ENCODE results near the gene EXOG.

The EXOG gene

DNA sequence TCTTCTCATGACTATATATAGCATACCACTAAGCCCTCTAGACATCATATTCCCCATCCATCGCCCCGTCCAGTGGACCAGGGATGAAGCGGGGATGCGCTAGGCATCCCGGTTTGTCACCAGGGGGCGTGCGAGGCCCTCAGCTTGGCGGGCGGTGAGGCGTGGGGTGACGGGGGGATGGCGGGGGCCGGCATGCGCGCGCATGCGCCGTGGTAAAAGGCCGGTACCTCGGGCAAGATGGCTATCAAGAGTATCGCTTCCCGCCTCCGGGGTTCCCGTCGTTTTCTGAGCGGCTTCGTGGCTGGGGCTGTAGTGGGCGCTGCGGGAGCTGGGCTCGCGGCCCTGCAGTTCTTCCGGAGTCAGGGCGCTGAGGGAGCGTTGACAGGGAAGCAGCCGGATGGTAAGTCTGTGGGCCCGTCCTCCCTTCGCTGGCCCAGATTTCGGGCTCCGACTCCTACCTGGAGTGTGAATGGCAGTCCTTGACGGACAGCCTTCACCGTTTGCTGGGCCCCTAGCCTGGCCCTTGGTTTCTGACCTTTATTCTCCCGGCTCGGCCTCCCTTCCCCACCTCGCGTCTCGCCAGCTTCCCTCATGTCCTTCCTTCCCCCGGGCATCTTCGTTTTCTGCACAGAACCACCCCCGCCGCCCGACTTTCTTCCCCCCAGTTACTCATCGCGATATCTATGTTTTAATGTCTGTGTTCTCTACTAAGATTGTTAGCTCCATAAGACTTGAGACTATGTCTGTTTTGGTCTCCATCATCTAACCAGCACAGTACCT lies at the start of gene EXOG:
Gene EXOG, plus strand, starts transcription at position 210 of the 780 bp plus-strand sequence. Its CDS starts 28 bp downstream, at position 238.
- peak; percentile 88 to 90 for DNase-seq (ENCODE audit: low read depth in 2 of 2)

GRCh38 chr3:38446812-38447211 lies 49.3 kb upstream of the EXOG start:
- DNase-seq (ENCODE audit: low read depth in 2 of 2) = no peak

GRCh38 chr3:38450853-38451252 lies 45.3 kb upstream of the EXOG start:
- DNase-seq (ENCODE audit: low read depth in 2 of 2) = no peak

DNA sequence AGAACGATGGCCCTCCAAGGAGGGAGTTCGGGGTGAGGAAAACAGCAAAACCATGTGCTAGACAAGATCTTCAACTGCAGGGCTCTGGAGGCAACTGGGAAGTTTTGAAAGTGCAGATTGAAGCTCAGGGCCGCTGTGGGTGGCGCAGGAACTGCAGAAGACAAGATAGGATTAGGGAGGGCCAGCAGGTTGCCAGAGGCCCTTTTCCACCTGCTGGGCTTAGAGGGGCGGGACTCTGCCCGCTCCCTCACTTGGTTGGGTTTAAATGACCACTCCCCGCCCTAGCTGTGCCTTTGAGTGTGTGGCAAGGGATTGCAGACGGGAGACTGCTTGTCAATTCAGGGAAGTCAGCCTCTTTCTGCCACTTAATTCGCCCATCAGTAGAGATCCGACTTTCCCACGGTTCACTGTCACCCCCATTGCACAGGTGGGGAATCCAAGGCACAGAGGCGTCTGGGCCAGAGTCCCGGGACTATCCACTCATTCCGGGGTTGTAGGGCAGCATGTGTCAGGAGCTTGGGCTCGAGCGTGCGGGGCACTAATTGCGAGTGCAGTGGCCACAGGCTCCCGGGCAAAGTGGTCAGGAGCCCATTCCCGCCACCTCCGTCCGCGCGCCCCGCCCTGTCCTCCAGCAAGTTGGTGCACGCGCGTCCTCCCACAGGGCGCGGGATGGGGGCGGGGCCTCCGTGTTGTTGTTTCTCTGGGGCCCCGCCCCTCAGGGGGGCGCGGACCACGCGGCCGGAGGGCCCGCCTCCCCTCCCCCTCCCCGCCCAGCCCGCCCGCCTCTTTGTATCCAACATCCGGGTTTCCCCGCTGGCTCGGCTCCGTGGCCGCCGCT lies 42.8 kb upstream of the EXOG start, which contains the start of gene ACVR2B:
Gene ACVR2B, plus strand, starts transcription at position 816 of the 838 bp plus-strand sequence. CDS start 433 bp downstream, outside the sequence.
- DNase-seq (ENCODE audit: low read depth in 2 of 2) = peak; percentile 31 to 43

- no peak for DNase-seq (ENCODE audit: low read depth in 2 of 2)
Observed at GRCh38 chr3:38453913-38454177, 42.3 kb upstream of the EXOG start.

GRCh38 chr3:38454178-38454883 lies 41.8 kb upstream of the EXOG start:
- DNase-seq (ENCODE audit: low read depth in 2 of 2) = no peak

GRCh38 chr3:38454884-38455638 lies 41.1 kb upstream of the EXOG start:
- DNase-seq (ENCODE audit: low read depth in 2 of 2) = no peak

GRCh38 chr3:38455639-38456430 lies 40.3 kb upstream of the EXOG start:
- no peak for DNase-seq (ENCODE audit: low read depth in 2 of 2)

DNA sequence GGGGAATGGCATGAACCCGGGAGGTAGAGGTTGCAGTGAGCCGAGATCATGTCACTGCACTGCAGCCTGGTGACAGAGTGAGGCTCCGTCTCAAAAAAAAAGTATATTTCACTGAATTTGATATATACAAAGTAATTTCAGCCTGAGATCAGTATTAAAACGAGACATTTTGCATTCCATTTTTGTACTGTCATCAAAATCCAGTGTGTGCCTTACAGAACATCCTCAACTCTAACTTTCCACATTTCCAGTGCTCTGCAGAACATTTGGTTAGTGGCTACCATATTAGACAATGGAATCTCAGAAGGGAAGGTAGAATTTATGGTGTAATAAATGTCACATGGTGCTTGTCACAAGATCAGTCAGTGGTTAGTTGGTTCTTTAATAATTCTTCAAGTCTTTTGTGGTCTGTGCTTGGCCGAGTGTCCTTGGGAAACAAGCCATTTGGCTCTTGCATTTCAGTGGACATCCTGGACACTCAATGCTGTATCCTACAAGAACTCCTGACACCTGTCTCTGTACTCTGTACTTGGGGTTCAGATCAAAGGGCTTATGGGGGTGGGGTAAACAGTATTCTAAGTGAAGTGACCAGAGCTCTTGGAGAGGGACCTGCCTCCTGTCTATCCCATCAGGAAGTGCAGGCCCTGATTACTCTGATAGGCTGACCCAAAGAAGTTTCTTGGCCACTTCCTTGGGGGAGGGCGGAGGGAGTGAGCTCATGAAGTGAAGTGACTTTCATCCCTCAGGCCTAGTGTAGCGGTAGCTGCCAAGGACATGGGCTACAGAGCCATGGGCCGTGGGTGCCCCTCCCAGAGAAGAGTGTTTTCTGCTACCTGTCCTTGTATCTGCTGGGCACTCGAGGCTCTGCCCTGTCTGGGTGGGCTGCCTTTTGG lies 38.8 kb upstream of the EXOG start:
- no peak for DNase-seq (ENCODE audit: low read depth in 2 of 2)

DNA sequence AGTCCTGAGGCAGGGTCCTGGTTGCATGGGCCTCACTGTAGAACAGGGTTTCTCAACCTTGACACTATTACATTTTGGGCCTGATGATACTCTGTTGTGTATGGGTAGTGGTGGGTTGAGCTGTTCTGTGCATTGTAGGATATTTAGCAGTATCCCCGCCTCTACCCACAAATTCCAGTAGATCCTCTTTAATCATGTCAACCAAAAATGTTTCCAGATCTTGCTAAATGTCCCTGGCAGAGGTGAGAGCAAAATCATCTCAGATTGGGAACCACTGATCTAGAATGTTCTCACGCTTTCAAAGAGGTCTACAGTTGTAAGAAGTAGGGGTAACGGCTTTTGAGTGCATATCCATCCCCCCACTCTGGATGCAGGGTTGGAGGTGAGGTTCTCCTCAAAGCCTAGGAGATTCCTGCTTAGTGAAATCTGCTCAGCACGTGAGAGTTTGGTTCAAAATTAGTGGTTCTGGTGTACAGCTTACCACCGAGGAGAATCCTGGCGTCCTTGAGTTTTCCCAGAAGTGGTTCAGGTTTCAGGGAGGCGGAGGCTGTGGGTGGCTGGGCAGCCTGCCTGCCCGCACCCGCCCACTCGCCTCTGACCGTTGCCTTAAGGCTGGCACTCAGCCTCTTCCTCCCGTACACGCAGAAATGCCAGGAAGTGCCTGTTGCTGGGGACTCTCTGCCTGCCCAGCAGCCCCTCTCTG lies 37.2 kb upstream of the EXOG start:
- no peak for DNase-seq (ENCODE audit: low read depth in 2 of 2)

DNA sequence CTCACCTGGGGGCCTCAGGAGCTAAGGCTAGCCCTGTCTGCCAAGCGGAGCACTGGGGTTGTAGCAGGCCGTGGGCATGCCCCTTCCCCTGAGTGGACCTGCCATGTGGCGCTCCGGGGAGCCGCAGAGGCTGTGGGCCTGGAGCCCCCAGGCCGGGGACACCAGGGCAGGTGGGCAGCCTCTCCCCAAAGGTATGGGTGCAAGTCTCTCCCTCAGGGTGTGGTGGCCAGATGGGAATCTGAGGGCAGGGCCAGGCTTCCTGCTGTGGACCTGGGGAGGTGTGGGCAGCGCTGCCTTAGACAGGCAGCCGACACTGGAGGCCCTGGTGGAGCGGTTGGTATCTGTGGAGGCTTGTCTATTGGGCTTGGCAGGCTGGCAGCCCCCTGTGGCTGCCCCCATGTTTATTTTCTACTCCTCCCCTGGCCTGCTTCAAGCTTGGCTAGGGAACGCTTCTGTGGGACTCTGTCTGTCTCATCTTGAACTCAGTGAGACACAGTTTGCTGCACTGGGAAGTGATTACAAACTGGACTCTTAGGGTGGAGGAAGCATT lies 36.6 kb upstream of the EXOG start:
- DNase-seq (ENCODE audit: low read depth in 2 of 2) = no peak

- DNase-seq (ENCODE audit: low read depth in 2 of 2) = no peak
Observed at GRCh38 chr3:38460377-38461270, 35.5 kb upstream of the EXOG start.

DNA sequence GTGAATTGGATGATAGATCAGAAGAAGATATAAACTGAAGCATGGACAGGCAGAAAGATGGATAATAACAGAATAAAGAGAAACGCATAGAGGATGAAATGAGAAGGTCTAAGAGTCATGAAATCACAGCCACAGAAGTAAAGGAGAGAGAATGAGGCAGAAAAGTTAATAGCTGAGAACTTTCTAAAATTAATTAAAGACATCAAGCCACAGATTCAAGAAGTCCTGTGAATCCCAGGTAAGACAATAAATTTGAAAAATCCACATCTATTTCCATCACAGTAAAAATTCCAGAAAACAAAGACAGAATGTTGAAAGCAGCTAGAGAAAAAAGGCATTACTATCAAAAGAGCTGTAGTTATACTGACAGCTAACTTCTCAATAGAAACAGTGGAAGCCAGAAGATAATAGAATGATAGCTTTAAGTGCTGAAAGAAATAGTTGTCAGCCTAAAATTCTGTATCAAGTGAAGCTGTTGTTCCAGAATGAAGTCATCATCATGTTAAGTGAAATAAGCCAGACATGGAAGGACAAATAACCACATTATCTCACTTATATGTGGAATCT lies 30.5 kb upstream of the EXOG start:
- DNase-seq (ENCODE audit: low read depth in 2 of 2) = no peak

DNA sequence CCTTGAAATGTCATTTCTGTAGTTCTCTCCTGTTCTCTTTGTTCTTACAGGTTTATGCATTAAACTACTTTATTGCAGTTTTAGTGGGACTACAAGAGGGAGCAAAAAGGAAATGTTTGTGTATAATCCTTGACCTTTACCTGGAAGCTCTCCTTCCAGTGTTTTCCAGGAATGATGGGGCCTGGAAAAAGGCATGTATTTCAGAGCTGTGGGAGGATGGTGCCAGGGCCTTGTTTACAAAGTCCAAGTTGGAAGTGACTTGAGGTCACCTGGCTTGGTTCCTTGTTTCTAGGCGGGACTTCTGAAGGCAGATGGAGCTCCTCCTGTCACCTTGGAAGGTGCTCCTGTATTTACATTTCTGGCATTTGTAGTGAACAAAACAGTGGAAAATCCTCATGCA lies 27.4 kb upstream of the EXOG start:
- DNase-seq (ENCODE audit: low read depth in 2 of 2) = no peak

GRCh38 chr3:38469852-38470251 lies 26.3 kb upstream of the EXOG start:
- no peak for DNase-seq (ENCODE audit: low read depth in 2 of 2)

- no peak for DNase-seq (ENCODE audit: low read depth in 2 of 2)
Observed at GRCh38 chr3:38471260-38471857, 24.8 kb upstream of the EXOG start.

DNA sequence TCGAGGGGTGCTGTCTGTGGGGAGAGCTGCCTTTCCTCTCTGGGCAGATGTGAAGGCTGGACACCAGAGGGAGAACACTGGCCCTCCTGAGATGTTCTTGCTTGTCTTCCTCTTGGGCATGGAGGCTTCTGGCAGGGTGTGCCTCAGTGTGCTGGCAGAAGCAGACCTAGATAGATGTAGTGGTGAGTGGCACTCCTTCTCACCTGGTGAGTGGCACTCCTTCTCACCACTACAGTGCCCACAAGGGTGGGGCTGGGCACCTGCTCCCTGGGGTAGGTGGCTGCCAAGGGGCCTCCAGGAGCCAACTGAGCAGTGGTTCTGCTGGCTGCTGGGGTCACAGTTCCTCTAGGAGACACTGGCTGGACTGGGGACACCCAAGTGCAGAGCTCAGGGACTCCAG lies 23.8 kb upstream of the EXOG start:
- DNase-seq (ENCODE audit: low read depth in 2 of 2) = no peak
